NCI-H82 treated with DMSO at 0.1 percent for 48 hours (cell line): Measurements from ENCODE around the gene AP2A2.
"Not testable (repeated sequence)": the region's sequence is repeated elsewhere in the genome, so short reads cannot be mapped to it uniquely, and the experiment has no call there.

ENCODE experiments used
- DNase-seq: peaks from one replicate; lab custom pipeline; 2025; ENCODE audit not compliant: unreplicated experiment; lab: John Stamatoyannopoulos, UW

The AP2A2 gene

GRCh38 chr11:972523-973211, 47.0 kb downstream of the AP2A2 start:
- no peak for DNase-seq

- DNase-seq: no peak
Observed at GRCh38 chr11:973237-973636, 47.6 kb downstream of the AP2A2 start.

- not testable (repeated sequence) for DNase-seq
Observed at GRCh38 chr11:975376-975775, 49.7 kb downstream of the AP2A2 start.

- DNase-seq: no peak
Observed at GRCh38 chr11:975827-976226, 50.2 kb downstream of the AP2A2 start.

GRCh38 chr11:976431-977160, 50.9 kb downstream of the AP2A2 start:
- DNase-seq: no peak

- no peak for DNase-seq
Observed at GRCh38 chr11:977830-978720, 52.4 kb downstream of the AP2A2 start.

- DNase-seq: no peak
Observed at GRCh38 chr11:978781-979180, 53.1 kb downstream of the AP2A2 start.

- DNase-seq: no peak
Observed at GRCh38 chr11:980438-981357, 55.0 kb downstream of the AP2A2 start.

GRCh38 chr11:981764-982163, 56.1 kb downstream of the AP2A2 start:
- no peak for DNase-seq

- DNase-seq: no peak
Observed at GRCh38 chr11:984546-984945, 58.9 kb downstream of the AP2A2 start.

GRCh38 chr11:985406-985805, 59.7 kb downstream of the AP2A2 start:
- DNase-seq: no peak

GRCh38 chr11:985848-986247, 60.2 kb downstream of the AP2A2 start:
- no peak for DNase-seq

GRCh38 chr11:986270-986951, 60.7 kb downstream of the AP2A2 start:
- DNase-seq: no peak

- no peak for DNase-seq
Observed at GRCh38 chr11:986952-987305, 61.3 kb downstream of the AP2A2 start.

- no peak for DNase-seq
Observed at GRCh38 chr11:987671-988070, 62.0 kb downstream of the AP2A2 start.

- no peak for DNase-seq
Observed at GRCh38 chr11:990101-990500, 64.4 kb downstream of the AP2A2 start.

- DNase-seq: no peak
Observed at GRCh38 chr11:991034-991433, 65.4 kb downstream of the AP2A2 start.

GRCh38 chr11:991711-992307, 66.1 kb downstream of the AP2A2 start:
- no peak for DNase-seq

- no peak for DNase-seq
Observed at GRCh38 chr11:992577-992976, 66.9 kb downstream of the AP2A2 start.
